Frontal cortex (tissue), 4 donors: Measurements from ENCODE around the gene PSMA1. TPM values are rescaled to one million over a fixed set of nuclear protein-coding genes. Genes with fewer than 3 reads are reported as not detected.
A peak's percentile ranks its signal among the peaks of the same experiment; 100 is the strongest.
"Not testable (repeated sequence)": the region's sequence is repeated elsewhere in the genome, so short reads cannot be mapped to it uniquely, and the experiment has no call there.

Experiments
- DNase-seq, 2 donors: peaks; one replicate each; pipeline ENCODE4 v3.0.0; 2012; ENCODE audit warnings: low spot score in 2 of 2
- FAIRE-seq: peaks from 2 replicates; lab custom pipeline; 2012; peaks lifted over from hg19 to GRCh38; lab: Jason Lieb, UNC
- total RNA-seq: library from RNA; depleted of rRNA; stranded (reverse); fragments of >200 nt; gene quantifications from one replicate; pipeline ENCODE4 v1.2.3, GENCODE V29; 2014
- donor health status: control.
- donor health status: control.
- donor health status: control.

The PSMA1 gene
- total RNA-seq = 163 TPM

GRCh38 chr11:14519917-14520746 is at the start of gene PSMA1:
Gene PSMA1, minus strand, starts transcription at chr11:14520386. Its CDS starts 87 bp downstream, at chr11:14520299.
- FAIRE-seq (no peak), DNase-seq (peak; percentile 58 to 83)

DNA sequence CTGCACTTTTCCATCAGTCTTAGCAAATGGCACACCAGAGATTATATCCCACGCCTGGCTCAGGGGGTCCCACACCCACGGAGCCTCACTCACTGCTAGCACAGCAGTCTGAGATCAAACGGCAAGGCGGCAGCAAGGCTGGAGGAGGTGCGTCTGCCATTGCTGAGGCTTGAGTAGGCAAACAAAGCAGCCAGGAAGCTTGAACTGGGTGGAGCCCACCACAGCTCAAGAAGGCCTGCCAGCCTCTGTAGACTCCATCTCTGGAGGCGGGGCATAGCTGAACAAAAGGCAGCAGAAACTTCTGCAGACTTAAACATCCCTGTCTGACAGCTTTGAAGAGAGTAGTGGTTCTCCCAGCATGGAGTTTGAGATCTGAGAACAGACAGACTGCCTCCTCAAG is 49.3 kb upstream of the PSMA1 start:
- FAIRE-seq = not testable (repeated sequence)

GRCh38 chr11:14567064-14567651 is 47.0 kb upstream of the PSMA1 start:
- FAIRE-seq = no peak
- no peak for DNase-seq

More for the DNA sequence above, 49.3 kb upstream of the PSMA1 start:
- DNase-seq = not testable (repeated sequence)

DNA sequence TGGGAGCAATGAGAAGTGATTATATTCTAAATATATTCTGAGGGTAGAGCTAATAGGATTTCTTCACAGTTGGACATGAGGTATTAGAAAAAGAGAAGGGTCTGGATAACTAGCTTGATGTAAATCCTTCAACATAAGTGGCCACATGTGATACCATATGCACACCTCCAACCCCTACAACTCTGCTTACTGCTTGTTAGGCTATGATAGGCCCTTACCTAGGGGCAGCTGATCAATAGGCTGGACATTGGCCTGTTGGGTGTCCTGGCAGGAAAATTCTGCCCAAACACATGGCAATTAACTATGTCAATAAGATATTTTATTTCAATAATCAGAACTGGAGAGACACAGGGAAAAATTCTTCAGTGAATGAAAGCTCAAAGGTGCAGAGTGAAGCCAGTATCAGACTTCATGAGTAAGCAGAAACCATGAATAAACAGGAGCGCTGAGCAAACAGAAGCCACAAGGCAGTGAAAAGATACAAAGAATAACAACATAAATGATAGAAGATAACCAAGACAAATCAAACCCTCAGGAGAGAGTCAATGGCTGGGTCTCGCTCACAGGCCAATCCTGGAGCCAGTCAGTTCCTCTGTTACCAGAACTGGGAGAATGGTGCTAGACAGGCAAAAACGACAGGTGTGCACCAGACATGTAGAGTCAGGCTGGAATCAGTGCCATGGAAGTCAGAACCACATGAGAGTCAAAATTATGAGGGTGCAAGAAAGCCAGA is 46.3 kb upstream of the PSMA1 start:
- no peak for FAIRE-seq
- no peak for DNase-seq

GRCh38 chr11:14565845-14566244 is 45.7 kb upstream of the PSMA1 start:
- no peak for FAIRE-seq
- no peak for DNase-seq

DNA sequence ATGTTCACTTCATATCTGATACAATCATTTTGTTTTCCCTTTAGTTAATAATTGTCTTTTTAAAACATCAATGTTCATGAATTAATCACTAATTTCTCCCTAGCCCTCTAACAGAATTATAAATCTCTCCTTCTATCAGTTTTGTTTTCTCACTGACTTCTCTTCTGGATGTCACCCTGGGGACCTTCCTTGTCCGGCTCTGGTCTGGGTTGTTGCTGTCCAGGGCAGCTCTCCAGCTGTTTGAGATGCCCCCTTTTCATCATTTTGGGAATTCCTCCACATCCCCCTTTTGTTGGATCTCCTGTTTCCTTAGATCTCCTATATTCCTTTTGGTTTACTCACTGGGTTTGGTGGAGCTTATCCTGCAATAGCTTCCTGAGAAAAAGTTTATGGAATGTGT is 35.6 kb upstream of the PSMA1 start:
- no peak for FAIRE-seq
- no peak for DNase-seq

DNA sequence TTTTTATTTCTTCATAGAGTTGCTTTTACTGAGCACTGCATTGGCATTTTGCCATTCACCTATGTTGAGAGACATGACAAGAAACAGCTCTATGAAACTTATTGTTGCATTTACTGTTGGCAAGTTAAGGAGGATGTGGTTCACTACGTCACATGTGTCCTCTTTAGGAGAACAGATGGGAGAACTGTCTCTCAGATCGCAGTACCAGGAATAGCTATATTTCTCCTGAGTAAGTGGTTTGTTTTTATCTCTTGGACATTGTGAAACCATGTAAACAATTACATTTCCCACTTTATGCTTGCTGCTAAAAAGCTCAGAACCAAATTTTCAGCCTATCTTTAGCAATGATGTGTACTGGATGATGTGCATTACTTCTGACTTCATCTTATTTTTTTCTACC is 34.8 kb upstream of the PSMA1 start:
- peak in 1 of 2 donors; percentile 28 for DNase-seq

DNA sequence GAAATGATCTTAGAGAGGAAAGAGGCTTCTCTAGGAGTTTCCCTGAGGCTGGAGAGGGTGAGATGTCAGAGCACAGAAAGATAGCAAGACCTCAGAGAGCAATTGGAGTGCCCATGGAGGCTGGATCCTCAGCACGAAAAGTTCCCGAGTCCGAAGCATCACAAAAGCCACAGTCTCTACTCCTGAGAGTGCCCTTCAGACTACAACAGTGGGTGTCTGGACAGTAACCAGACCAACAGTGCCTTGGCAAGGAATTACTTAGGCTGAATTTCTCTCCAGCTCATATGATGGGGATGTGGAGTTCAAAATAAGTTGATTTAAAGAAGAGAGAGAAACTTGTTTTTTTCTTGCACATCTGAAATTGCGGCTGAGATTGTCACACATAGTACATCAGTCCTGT is 31.9 kb upstream of the PSMA1 start:
- FAIRE-seq = no peak
- DNase-seq = no peak

More for the DNA sequence above, 34.8 kb upstream of the PSMA1 start:
- FAIRE-seq = no peak

- no peak for FAIRE-seq
Measured at GRCh38 chr11:14551380-14551779, 31.2 kb upstream of the PSMA1 start.

GRCh38 chr11:14549891-14550290 is 29.7 kb upstream of the PSMA1 start:
- FAIRE-seq (no peak), DNase-seq (no peak)

More at GRCh38 chr11:14551380-14551779, 31.2 kb upstream of the PSMA1 start:
- DNase-seq = no peak

DNA sequence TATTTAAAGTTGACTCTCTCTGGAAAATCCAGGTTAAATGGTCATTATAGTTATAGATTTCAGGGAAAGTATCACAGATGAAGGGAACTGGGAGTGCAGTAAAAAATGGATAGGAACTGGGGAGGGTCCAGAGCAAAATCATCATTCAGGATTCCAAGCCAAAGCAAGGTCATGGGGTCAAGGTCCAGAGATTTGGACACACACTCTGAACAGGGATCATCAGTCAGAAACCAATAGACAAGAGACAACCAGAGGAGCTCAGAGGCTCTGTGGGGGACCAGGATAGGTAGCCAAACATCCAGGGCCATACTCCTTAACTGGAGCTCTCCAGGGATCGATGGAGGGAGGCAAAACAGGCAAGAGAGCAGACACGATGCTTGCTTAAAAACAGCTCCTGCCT is 27.3 kb upstream of the PSMA1 start:
- FAIRE-seq = no peak
- DNase-seq = no peak

GRCh38 chr11:14546672-14547071 is 26.5 kb upstream of the PSMA1 start:
- FAIRE-seq = no peak

GRCh38 chr11:14544611-14545010 is 24.4 kb upstream of the PSMA1 start:
- FAIRE-seq = no peak
- DNase-seq = no peak

More at GRCh38 chr11:14546672-14547071, 26.5 kb upstream of the PSMA1 start:
- DNase-seq = no peak

DNA sequence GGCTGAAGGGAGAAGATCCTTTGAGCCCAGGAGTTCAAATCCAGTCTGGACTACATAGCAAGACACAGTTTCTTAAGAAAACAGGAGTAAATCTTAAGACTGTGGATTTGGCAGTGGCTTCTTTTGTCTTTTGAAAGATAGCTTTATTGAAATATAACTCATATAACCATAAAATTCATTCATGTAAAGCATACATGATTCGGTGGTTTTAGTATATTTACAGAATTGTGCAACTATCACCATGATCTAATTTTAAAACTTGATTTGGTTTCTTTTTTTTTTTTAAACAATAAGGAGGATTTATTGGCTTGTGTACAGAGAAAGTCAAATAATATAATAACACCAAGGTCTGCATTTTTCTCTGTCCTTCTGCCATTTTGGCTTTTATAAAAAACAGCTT is 23.1 kb upstream of the PSMA1 start:
- DNase-seq (no peak), FAIRE-seq (no peak)

- DNase-seq (no peak), FAIRE-seq (no peak)
Measured at GRCh38 chr11:14542324-14542723, 22.1 kb upstream of the PSMA1 start.

DNA sequence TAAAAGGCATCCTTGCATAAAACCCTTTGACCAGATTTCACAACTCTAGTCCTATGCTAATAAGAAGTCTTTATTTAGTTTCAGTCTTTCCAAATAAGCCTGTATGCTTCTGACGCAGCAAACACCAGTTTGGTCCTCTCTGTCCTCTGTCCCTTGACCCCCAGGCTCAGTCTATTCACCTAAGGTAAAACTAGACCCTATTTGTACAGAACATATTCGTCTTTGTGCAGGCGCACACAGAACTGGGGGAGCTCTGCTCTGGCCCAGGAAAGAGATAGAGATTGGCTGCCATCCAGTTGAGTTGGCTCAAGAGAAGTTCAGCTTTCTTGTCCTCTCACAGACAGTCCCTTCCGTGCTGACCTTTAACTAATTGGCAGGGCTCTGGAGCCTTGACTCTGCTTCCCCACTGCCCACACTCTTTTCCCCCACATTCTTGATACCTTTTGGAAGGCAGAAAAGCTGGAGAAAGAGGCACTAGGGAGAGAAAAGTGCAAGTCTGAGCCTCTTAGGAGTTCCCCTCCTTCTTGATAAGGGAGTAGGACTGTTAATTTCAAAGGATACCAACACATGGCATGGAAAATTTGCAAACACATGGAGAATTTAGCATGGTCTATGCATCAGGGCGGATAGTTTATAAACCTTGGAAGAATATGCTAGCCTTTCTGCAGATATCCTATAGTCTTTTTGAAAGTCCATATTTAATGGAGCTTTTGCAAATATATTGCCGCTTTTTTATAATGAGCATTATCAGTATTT is 21.2 kb upstream of the PSMA1 start:
- FAIRE-seq (no peak), DNase-seq (no peak)

DNA sequence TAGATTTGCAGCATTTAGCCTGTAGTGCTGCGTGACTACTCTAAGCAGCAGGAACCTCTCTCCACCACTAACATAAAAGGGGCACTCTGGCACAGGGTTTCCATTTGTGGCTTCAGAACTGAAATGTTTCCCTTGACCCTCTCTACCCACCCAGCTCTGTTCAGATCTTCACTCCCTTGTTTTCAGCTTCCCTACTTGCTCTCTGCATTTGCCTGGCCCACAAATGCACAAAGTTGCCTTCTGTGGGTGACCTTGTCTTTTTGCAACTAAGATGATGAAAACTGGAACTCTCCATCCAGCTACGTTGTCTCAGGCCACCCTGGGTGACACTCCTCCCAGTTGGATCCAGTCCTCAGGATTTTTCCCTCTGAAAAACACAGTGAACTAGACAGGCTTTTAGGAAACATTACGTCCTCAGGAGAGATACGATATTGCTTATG is 19.8 kb upstream of the PSMA1 start:
- FAIRE-seq (no peak), DNase-seq (no peak)

DNA sequence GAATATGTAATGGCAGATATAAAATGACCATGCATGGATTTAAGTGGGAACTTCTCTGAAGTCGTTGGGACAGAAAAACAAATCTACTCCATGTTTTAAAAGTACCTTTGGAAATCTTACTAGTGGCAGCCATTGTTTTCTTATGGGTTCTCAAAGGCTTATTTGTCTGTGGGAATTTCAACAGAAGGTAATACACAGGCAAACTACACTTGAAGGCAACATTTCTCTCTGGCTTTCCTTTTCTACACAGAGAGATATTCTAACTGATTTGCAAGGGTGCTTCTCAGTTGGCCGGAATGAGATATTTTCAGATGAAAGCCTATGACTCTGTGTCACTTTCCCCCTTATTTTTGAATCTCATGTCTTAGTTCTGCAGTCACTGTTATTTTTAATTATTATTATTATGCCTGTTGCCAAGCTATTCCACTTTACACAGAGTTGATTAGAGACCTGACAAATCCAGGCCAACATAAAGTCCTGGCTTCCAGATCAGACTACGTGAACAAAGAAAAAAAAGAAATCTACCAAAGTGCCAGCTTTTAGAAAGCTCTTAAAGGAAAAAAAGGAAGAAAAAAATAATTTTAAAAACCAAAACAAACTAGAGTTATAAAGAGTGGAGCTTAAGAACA is 18.9 kb upstream of the PSMA1 start:
- FAIRE-seq (no peak), DNase-seq (no peak)

DNA sequence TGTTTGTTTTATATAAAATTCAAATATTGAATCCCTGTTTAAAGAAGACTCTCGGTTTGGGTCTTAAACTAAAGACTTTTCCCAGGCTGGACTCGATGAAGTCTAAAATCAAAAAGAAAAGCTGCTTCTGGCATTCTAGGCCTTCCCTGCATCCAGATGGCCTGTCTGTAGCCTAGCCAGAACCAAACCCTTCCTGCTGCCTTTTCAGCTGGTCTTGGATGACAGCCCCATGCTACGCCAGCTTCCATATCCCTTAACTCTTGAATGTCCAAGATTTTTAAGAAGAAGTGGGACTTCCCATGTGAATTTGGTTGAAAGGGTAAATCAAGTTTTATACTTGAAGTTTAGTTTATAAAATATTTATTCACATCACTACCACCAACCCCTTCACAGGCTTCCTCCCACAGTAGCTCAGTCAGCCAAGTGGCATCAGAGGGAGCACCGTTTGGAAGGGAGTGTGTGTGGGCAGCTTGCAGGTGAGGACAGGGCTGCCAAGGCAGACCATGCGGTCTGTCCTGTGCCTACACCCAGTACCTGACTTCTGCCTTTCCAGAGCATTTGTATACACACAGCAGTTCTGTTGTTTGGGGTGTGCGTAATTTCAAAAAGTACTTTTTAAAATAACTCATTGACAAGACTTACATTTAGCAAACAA is 18.2 kb upstream of the PSMA1 start:
- no peak for DNase-seq
- no peak for FAIRE-seq
